ENCODE results near the gene PRSS57. TPM values are rescaled to one million over a fixed set of nuclear protein-coding genes. Genes with fewer than 3 reads are reported as not detected.

Gene PRSS57
- total RNA-seq, 1 donor from 2014 or later: not detected

- no peak for DNase-seq (ENCODE audit: low read depth)
Observed at GRCh38 chr19:652467-653389, 42.5 kb downstream of the PRSS57 start.

- no peak for DNase-seq (ENCODE audit: low read depth)
Observed at GRCh38 chr19:651991-652390, 43.3 kb downstream of the PRSS57 start.

- no peak for DNase-seq (ENCODE audit: low read depth)
Observed at GRCh38 chr19:651114-651818, 44.0 kb downstream of the PRSS57 start.

- DNase-seq (ENCODE audit: low read depth): no peak
Observed at GRCh38 chr19:650121-650520, 45.1 kb downstream of the PRSS57 start.

GRCh38 chr19:648904-649801, 46.1 kb downstream of the PRSS57 start:
- DNase-seq (ENCODE audit: low read depth): no peak

- DNase-seq (ENCODE audit: low read depth): no peak
Observed at GRCh38 chr19:648305-648704, 46.9 kb downstream of the PRSS57 start.

- DNase-seq (ENCODE audit: low read depth): no peak
Observed at GRCh38 chr19:647566-648284, 47.5 kb downstream of the PRSS57 start.

- DNase-seq (ENCODE audit: low read depth): no peak
Observed at GRCh38 chr19:646779-647565, 48.3 kb downstream of the PRSS57 start.

GRCh38 chr19:645912-646778, 49.1 kb downstream of the PRSS57 start:
- no peak for DNase-seq (ENCODE audit: low read depth)

- no peak for DNase-seq (ENCODE audit: low read depth)
Observed at GRCh38 chr19:644789-645188, 50.5 kb downstream of the PRSS57 start.

- DNase-seq (ENCODE audit: low read depth): no peak
Observed at GRCh38 chr19:644363-644762, 50.9 kb downstream of the PRSS57 start.

- DNase-seq (ENCODE audit: low read depth): no peak
Observed at GRCh38 chr19:643736-644135, 51.5 kb downstream of the PRSS57 start.

- no peak for DNase-seq (ENCODE audit: low read depth)
Observed at GRCh38 chr19:642767-643727, 52.2 kb downstream of the PRSS57 start.

GRCh38 chr19:641702-642101, 53.5 kb downstream of the PRSS57 start:
- peak; percentile 18 for DNase-seq (ENCODE audit: low read depth)

GRCh38 chr19:640606-641189, 54.6 kb downstream of the PRSS57 start:
- DNase-seq (ENCODE audit: low read depth): no peak

GRCh38 chr19:640161-640558, 55.1 kb downstream of the PRSS57 start:
- DNase-seq (ENCODE audit: low read depth): no peak

All from myocyte (in vitro differentiated cells).